Calu3 (cell line): Measurements from ENCODE around the gene PLA2G2A. TPM values are rescaled to one million over a fixed set of nuclear protein-coding genes. Genes with fewer than 3 reads are reported as not detected.

ENCODE experiments used
- Bru-seq: library from RNA; stranded (reverse); fragments of 400-500 nt; gene quantifications from one replicate; lab custom pipeline; 2021; lab: Mats Ljungman, UMichigan
- BruChase-seq, 2 experiments: library from RNA; stranded (reverse); fragments of 400-500 nt; gene quantifications; one replicate each; lab custom pipeline; 2021; lab: Mats Ljungman, UMichigan
- BruUV-seq: library from RNA; stranded (reverse); fragments of 400-500 nt; replicated peaks from 2 replicates; lab custom pipeline; 2021; lab: Mats Ljungman, UMichigan
- CTCF ChIA-PET: fragments of 300-600 bp; sonication (Branson Sonifier 250); formaldehyde crosslinking; loops from one replicate; lab custom pipeline; 2022; ENCODE audit warnings: antibody characterized with exemption; lab: Charles Lee
- DNase-seq: peaks from one replicate; pipeline ENCODE4 v3.0.0; 2022
- H3K27ac Mint-ChIP-seq: one replicate; pipeline ENCODE4 v1.8.0; 2022; ENCODE audit warnings: mixed read lengths; ENCODE audit not compliant: unreplicated experiment
- H3K27me3 Mint-ChIP-seq: one replicate; pipeline ENCODE4 v1.8.0; 2022; ENCODE audit warnings: mixed read lengths; ENCODE audit not compliant: unreplicated experiment
- H3K36me3 Mint-ChIP-seq: one replicate; pipeline ENCODE4 v1.8.0; 2022; ENCODE audit warnings: mild to moderate bottlenecking, moderate library complexity, mixed read lengths; ENCODE audit not compliant: insufficient read depth, unreplicated experiment
- H3K4me1 Mint-ChIP-seq: one replicate; pipeline ENCODE4 v1.8.0; 2022; ENCODE audit warnings: mild to moderate bottlenecking, low read depth, mixed read lengths; ENCODE audit not compliant: unreplicated experiment
- H3K4me3 Mint-ChIP-seq: one replicate; pipeline ENCODE4 v1.8.0; 2022; ENCODE audit warnings: mild to moderate bottlenecking, low read depth, moderate library complexity, mixed read lengths; ENCODE audit not compliant: unreplicated experiment
- H3K9me3 Mint-ChIP-seq: one replicate; pipeline ENCODE4 v1.8.0; 2022; ENCODE audit warnings: low read depth, mixed read lengths; ENCODE audit not compliant: unreplicated experiment
- CTCF ChIP-seq: fragments of 200-600 bp; IDR thresholded peaks from one replicate; pipeline ENCODE4 v1.8.0; 2022; ENCODE audit warnings: antibody characterized with exemption; ENCODE audit not compliant: unreplicated experiment
- intact Hi-C: fragments of 100-400 bp; cut with micrococcal nuclease; formaldehyde crosslinking; loops from one replicate; pipeline ENCODE4 v1.10.0; 2022; ENCODE audit not compliant: unreplicated experiment
- long read RNA-seq: library from polyadenylated mRNA; stranded (forward); transcript quantifications from one replicate; pipeline ENCODE4 v2.0.0, GENCODE V29; 2022
- total RNA-seq: library from RNA; stranded (reverse); gene quantifications from 2 replicates; pipeline ENCODE4 v1.2.3, GENCODE V29; 2022

Gene PLA2G2A, protein sequence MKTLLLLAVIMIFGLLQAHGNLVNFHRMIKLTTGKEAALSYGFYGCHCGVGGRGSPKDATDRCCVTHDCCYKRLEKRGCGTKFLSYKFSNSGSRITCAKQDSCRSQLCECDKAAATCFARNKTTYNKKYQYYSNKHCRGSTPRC
- total RNA-seq (not detected in 2 replicates), Bru-seq, nascent RNA (not detected), BruChase-seq, experiment 1, labeled RNA remaining after a 6-hour chase (not detected), BruChase-seq, experiment 2, labeled RNA remaining after a 2-hour chase (not detected)
- long read RNA-seq, result 0 reads

- no peaks in the 10 kb centered on the region for H3K36me3 Mint-ChIP-seq
- intact Hi-C loops, result no loop called here
- no TSS peak for BruUV-seq
- H3K27me3 Mint-ChIP-seq, result peaks cover 60% of the 10 kb centered on the region
- CTCF ChIA-PET, result no interaction called here
- H3K4me1 Mint-ChIP-seq, result peaks cover 7% of the 10 kb centered on the region
- H3K4me3 Mint-ChIP-seq, result no peak within 1 kb of the TSS
- H3K9me3 Mint-ChIP-seq, result no peaks in the 10 kb centered on the region
- H3K27ac Mint-ChIP-seq, result no peak within 1 kb of the TSS
- TF ChIP-seq CTCF, result no peak
- DNase-seq, result no peak
These were observed at the start of gene PLA2G2A for GRCh38 chr1:19979494-19979977. Gene PLA2G2A, minus strand, starts transcription at chr1:19979618. Its CDS starts 845 bp downstream, at chr1:19978773.

- Mint-ChIP-seq H3K36me3 (no peaks in the 10 kb centered on the region), H3K9me3 (no peaks in the 10 kb centered on the region), H3K4me3 (no peak overlapping the region), H3K27me3 (no peaks in the 10 kb centered on the region), H3K27ac (no peak overlapping the region), H3K4me1 (no peaks in the 10 kb centered on the region)
- CTCF ChIA-PET, result no interaction called here
- DNase-seq, result no peak
- TF ChIP-seq CTCF, result no peak
- BruUV-seq, result no TSS peak
- intact Hi-C loops, result no loop called here
These were observed 49.3 kb upstream of the PLA2G2A start for GRCh38 chr1:20028726-20029125.

GRCh38 chr1:20028125-20028524 lies 48.7 kb upstream of the PLA2G2A start:
- no TSS peak for BruUV-seq
- no peak for TF ChIP-seq CTCF
- Mint-ChIP-seq H3K27ac (no peak overlapping the region), H3K4me1 (no peaks in the 10 kb centered on the region), H3K4me3 (no peak overlapping the region), H3K27me3 (no peaks in the 10 kb centered on the region), H3K9me3 (no peaks in the 10 kb centered on the region), H3K36me3 (no peaks in the 10 kb centered on the region)
- DNase-seq, result no peak
- CTCF ChIA-PET, result no interaction called here
- intact Hi-C loops, result no loop called here

- intact Hi-C loops, result no loop called here
These were observed 38.3 kb upstream of the PLA2G2A start for GRCh38 chr1:20017741-20018140.

More at GRCh38 chr1:20017741-20018140, 38.3 kb upstream of the PLA2G2A start:
- Mint-ChIP-seq H3K27ac (no peak overlapping the region), H3K36me3 (no peaks in the 10 kb centered on the region), H3K9me3 (peaks cover 4% of the 10 kb centered on the region), H3K4me1 (no peaks in the 10 kb centered on the region), H3K4me3 (no peak overlapping the region), H3K27me3 (peaks cover 43% of the 10 kb centered on the region)
- DNase-seq, result no peak
- BruUV-seq, result no TSS peak
- CTCF ChIA-PET, result no interaction called here
- no peak for TF ChIP-seq CTCF
